OCI-LY3 (cell line): Measurements from ENCODE around the gene ADAMTS3.

Experiments
- CTCF ChIP-seq: fragments of 200-600, 300-600 bp; sonication (generic); IDR thresholded peaks from 2 replicates; pipeline ENCODE4 v1.5.1; 2014; ENCODE audit warnings: antibody characterized with exemption, low read length, low read depth
- EZH2phosphoT487 ChIP-seq: fragments of 200-600 bp; shearing (Covaris generic); IDR thresholded peaks from 2 replicates; pipeline ENCODE4 v1.6.1; 2018; ENCODE audit warnings: antibody characterized with exemption, mixed run types, low read depth

GRCh38 chr4:72522440-72522839 is 46.6 kb downstream of the ADAMTS3 start:
- TF ChIP-seq CTCF (no peak), EZH2phosphoT487 (no peak)
